Cortex of kidney (tissue), 1 donor: Measurements from ENCODE around the gene RALGDS.

Experiments
- DNase-seq: peaks from one replicate; lab custom pipeline; 2025; lab: John Stamatoyannopoulos, UW

Gene RALGDS

GRCh38 chr9:133119103-133119845 lies 1.8 kb downstream of the RALGDS start:
- DNase-seq, result no peak

DNA sequence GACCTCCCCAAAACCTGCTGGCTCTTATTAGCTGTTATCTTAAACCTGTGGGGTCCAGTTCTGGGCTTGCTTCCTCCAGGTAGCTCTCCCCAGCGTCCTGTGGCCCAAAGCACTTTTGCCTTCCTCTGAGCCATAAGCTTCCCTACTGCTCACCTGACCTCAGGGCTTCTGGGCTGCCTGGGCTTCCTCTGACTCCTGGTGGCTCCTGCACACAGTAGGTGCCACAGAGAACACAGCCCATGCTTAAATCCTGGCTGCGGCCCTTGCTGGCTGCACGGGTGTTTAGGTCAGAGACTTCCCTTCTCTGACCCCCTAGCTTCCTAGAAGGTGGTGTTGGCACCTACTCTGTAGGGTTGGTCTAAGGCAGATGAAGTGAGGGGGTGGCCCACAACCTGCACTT lies 2.5 kb downstream of the RALGDS start:
- no peak for DNase-seq

DNA sequence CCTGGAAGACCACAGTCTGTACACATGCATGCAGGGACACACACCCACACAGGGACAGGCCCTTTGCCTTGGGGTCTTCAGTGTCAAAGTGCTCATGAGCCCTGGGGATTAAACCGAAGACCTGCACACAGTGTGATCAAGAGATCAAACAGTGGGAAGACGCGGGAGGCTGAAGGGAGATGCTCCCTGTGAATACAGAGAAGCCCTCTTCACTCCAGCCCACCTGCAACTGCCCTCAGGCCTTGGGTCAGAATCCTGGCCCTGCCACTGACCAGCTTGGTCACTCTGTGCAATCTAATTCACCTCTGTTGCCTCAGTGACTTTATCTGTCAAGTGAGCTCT lies 2.9 kb downstream of the RALGDS start:
- no peak for DNase-seq

- DNase-seq, result no peak
Measured at GRCh38 chr9:133117271-133118178, 3.5 kb downstream of the RALGDS start.

DNA sequence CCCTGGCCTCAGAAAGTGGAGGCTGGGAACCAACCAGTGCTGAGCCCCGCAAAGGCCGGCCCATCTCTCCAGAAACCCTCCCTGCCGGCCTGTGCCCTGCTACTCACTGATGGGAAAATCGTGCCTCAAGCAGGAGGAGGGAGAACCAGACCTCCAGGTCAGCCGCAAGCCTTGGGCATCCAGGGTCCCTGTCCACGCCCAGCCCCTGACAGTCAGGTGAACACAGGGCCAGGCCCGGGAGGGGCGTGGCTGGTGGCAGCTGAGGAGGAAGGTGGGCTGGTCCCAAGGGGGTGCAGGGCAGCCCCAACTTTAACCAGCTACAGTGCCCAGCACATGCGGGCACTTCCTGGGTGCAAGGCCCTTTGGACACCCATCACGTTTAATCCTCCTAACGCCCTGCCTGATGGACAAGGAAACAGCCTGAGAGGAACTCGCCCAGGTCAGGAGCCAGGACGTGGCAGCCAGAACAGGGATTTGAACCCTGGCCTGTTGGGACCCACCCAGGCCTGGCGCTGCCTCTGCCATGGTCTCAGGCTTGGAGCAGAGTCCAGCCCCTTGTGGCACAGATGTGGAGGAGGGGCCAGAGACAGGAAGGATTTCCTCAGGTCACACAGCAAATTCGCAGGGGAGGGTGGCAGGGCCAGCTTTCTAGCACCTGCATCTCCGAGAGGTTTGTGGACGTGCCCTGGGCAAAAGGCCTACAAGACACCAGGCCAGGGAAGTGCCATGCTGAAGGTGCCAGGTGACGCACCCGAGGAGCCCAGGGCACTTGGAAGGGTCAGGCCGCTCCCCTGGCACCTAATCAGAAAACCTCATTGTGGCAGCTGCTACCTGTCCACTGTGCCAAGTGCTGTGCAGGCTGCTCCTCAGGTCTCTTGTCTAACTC lies 4.5 kb downstream of the RALGDS start:
- no peak for DNase-seq

GRCh38 chr9:133115604-133116345 lies 5.3 kb downstream of the RALGDS start:
- no peak for DNase-seq

GRCh38 chr9:133114886-133115603 lies 6.0 kb downstream of the RALGDS start:
- DNase-seq, result no peak

- no peak for DNase-seq
Measured at GRCh38 chr9:133113949-133114885, 6.8 kb downstream of the RALGDS start.

- DNase-seq, result no peak
Measured at GRCh38 chr9:133113163-133113948, 7.7 kb downstream of the RALGDS start.

DNA sequence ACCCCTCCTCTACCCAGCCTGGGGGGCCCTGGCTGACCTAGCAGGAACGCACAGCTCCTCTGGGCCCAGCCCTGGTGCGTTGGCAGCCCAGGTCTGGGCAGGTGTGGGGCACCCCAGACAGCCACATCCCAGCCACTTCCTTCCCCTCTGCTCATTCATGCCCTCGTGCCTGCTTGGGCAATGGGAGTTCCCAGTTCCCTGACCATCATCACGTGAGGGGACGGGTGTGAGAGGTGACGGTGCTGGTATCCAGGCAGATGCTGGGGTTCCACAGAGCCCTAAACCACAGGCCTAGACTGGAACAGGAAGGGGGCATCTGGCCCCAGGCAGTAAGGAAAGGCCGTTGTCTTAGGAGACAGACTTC lies 8.4 kb downstream of the RALGDS start:
- DNase-seq, result no peak

- DNase-seq, result no peak
Measured at GRCh38 chr9:133111808-133112662, 9.0 kb downstream of the RALGDS start.

GRCh38 chr9:133109931-133110650 lies 10.9 kb downstream of the RALGDS start:
- no peak for DNase-seq

GRCh38 chr9:133108794-133109641 lies 12.0 kb downstream of the RALGDS start:
- DNase-seq, result no peak

GRCh38 chr9:133107961-133108793 lies 12.9 kb downstream of the RALGDS start:
- no peak for DNase-seq

GRCh38 chr9:133107245-133107722 lies 13.8 kb downstream of the RALGDS start:
- DNase-seq, result no peak
